ENCODE data around the gene BTBD17.

GRCh38 chr17:74324521-74324920, 37.1 kb downstream of the BTBD17 start:
- TF ChIP-seq CTCF (IDR thresholded peaks at IDR 0.05) (no peak), POLR2A (IDR thresholded peaks at IDR 0.05) (no peak)

Data from body of pancreas (tissue), 4 donors.